Measurements from ENCODE around the gene MID1.

The MID1 gene

DNA sequence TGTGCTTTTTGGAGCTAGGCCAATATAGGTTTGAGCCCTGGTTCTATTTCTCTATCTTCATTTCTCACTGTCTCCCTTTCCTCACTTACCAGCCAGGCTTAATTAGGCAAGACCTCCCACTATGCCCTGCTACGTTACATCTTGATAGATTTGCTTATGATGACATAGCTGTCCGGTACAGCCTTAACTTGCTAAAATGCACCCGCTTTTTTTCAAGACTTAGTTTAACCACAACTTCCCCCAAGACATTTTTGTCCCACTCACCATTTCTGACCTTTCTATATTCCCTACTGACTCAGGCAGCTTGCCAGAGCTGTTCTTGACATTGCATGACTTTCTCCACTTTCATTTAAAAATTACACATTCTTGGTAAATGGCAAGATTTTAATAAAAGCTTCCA lies 152.6 kb downstream of the MID1 start:
- DNase-seq (ENCODE audit: low read depth, low spot score), result peak; percentile 60
- in situ Hi-C loops (cut with HindIII; ENCODE audit: low sequenced_read_pairs), result no loop called here
- TF ChIP-seq, protein P1, sequence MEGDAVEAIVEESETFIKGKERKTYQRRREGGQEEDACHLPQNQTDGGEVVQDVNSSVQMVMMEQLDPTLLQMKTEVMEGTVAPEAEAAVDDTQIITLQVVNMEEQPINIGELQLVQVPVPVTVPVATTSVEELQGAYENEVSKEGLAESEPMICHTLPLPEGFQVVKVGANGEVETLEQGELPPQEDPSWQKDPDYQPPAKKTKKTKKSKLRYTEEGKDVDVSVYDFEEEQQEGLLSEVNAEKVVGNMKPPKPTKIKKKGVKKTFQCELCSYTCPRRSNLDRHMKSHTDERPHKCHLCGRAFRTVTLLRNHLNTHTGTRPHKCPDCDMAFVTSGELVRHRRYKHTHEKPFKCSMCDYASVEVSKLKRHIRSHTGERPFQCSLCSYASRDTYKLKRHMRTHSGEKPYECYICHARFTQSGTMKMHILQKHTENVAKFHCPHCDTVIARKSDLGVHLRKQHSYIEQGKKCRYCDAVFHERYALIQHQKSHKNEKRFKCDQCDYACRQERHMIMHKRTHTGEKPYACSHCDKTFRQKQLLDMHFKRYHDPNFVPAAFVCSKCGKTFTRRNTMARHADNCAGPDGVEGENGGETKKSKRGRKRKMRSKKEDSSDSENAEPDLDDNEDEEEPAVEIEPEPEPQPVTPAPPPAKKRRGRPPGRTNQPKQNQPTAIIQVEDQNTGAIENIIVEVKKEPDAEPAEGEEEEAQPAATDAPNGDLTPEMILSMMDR (IDR thresholded peaks at IDR 0.05; ENCODE audit: low read depth, low read length), result no peak
- no peak overlapping the region for H3K4me3 ChIP-seq (ENCODE audit: low read depth, low read length)

DNA sequence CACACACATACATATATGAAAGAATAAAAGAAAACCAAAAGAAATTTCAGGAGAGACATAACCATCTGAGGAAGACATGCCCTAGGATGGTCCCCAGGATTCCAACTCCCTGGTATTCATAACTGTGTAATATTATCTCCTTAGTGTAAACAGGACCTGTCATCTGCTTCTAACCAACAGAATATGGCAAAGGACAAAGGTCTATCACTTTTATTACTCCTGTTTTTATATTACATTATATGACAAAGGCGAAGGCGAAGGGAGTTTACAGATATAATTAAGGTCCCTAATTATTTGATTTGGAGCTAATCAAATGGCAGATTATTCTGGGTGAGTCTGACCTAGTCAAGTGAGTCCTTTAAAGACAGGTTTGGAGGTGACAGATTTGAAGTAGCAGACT lies 155.1 kb downstream of the MID1 start:
- DNase-seq (ENCODE audit: low read depth, low spot score), result no peak
- in situ Hi-C loops (cut with HindIII; ENCODE audit: low sequenced_read_pairs), result no loop called here
- TF ChIP-seq, protein P1 (IDR thresholded peaks at IDR 0.05; ENCODE audit: low read depth, low read length), result no peak
- no peak overlapping the region for H3K4me3 ChIP-seq (ENCODE audit: low read depth, low read length)

DNA sequence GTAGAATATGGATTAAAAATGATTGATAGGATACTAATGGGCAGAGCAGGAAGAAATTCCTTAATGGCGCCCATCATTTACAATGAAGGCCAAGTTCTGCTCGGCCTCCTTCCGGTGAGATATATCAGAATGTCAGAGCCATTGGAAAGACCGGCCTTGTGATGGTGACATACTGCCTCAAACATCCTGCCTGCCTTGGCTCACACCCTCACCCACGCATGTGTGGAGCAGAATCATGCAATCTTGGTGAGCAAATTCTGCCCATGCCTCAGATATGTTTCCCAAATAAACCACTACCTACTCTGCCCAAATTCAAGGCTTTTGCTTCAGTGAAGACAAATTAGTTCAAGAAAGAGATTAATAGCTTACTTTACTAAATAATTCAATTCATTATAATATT lies 163.3 kb downstream of the MID1 start:
- no peak overlapping the region for H3K4me3 ChIP-seq (ENCODE audit: low read depth, low read length)
- no peak for DNase-seq (ENCODE audit: low read depth, low spot score)
- TF ChIP-seq, protein P1 (IDR thresholded peaks at IDR 0.05; ENCODE audit: low read depth, low read length), result no peak
- in situ Hi-C loops (cut with HindIII; ENCODE audit: low sequenced_read_pairs), result no loop called here

DNA sequence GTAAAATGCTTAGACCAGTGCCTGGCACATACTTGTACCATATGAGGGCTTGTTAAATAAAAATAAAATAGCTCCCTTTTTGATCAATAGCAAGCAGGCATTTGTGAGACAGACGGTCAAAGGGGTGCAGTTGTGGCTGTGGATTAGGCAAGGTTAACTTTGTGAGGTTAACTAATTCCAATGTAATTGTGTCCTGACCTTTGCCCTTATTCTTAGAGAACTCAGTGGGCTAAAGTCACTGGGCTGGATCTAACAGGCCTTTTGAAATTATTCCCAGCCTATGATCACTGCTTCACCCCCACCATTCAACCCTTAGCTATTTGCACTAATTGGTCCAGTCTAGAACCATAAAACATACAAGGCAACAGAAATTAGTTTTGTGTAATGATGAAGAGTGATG lies 166.4 kb downstream of the MID1 start:
- no peak for DNase-seq (ENCODE audit: low read depth, low spot score)
- TF ChIP-seq, protein P1 (IDR thresholded peaks at IDR 0.05; ENCODE audit: low read depth, low read length), result no peak
- in situ Hi-C loops (cut with HindIII; ENCODE audit: low sequenced_read_pairs), result no loop called here
- H3K4me3 ChIP-seq (ENCODE audit: low read depth, low read length), result no peak overlapping the region

DNA sequence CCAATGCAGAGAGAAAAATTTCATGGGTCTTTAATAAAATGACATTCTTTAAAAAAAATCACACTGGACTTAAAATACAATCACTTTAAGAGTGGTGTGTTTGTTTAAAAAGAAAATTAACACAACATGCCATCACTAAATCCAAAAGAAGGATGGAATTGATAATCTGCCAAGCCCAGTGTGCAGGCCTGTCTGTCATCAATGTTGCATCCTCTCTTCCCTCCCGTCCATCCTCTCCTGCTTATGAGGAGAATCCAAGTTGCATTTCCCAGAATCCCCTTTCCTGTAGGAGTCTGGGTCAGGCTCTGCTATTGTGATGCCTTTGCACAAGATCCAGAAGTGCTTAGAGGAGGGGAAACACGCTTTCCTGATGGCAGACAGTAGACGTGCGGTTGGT lies 169.4 kb downstream of the MID1 start:
- H3K4me3 ChIP-seq (ENCODE audit: low read depth, low read length), result no peak overlapping the region
- in situ Hi-C loops (cut with HindIII; ENCODE audit: low sequenced_read_pairs), result no loop called here
- no peak for DNase-seq (ENCODE audit: low read depth, low spot score)
- TF ChIP-seq, protein P1 (IDR thresholded peaks at IDR 0.05; ENCODE audit: low read depth, low read length), result no peak

DNA sequence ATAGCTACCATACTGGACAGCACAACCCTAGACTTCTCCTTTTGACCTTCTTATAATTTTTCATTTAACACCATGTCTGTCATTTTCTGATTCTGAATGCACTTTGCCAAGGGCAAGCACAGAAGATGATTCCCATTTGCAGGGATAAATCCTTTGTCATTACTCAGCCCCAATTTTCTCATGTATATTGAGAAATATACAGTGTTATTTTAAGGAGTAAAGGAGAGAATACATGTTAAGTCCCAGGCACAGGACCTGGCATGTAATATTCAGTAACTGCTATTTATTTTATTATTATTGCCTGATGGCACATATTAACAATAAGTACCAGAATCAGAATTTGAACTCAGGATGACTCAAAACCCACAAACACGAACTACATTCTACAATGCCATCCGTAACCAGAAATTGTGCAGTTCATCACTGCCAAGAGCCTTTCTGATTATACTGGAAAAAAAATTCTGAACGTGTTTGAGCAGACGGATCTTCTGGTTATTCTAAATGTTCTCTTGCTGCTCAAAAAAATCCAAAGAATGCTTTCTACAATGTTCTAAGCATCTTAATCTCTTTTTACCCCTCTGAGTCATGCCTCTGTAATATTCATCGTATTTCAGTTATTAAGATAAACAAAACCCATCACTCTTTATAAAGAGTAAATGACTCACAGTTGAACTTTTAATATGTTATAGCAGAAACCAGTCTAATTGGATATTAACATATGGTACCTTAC lies 170.0 kb downstream of the MID1 start:
- no peak overlapping the region for H3K4me3 ChIP-seq (ENCODE audit: low read depth, low read length)
- TF ChIP-seq, protein P1 (IDR thresholded peaks at IDR 0.05; ENCODE audit: low read depth, low read length), result no peak
- in situ Hi-C loops (cut with HindIII; ENCODE audit: low sequenced_read_pairs), result no loop called here
- DNase-seq (ENCODE audit: low read depth, low spot score), result peak; percentile 75
